ENCODE results near the gene RBM42.
"Not testable (repeated sequence)": the region's sequence is repeated elsewhere in the genome, so short reads cannot be mapped to it uniquely, and the experiment has no call there.

Gene RBM42

DNA sequence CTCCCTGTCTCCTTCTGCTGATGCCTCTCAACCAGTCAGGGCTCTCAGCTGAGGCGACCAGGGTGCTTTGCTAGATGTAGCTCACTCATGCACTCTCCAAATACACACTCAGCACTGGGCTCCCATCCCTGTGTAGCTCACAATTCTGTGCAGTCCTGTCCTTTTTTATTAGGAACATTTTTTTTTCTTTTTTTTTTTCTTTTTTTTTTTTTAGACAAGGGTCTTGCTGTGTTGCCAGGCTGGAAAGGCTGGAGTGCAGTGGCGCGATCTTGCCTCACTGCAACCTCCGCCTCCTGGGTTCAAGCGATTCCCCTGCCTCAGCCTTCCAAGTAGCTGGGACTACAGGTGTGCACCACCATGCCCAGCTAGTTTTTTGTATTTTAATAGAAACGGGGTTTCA is 26.0 kb downstream of the RBM42 start:
- DNase-seq (ENCODE audit: low read depth in 2 of 2), result not testable (repeated sequence)

DNA sequence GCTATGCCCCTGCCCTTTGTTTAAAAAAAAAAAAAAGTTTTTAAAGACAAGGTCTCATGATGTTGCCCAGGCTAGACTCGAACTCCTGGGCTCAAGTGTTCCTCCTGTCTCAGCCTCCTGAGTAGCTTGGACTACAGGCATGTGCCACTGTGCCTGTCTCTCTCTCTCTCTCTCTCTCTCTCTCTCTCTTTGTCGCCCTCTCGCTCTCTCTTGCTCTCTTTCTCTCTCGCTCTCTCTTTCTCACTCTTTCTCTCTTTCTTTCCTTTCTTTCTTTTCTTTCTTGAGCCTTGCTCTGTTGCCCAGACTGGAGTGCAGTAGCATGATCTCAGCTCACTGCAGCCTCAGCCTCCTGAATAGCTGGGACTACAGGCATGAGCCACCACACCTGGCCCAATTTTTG is 26.8 kb downstream of the RBM42 start:
- DNase-seq (ENCODE audit: low read depth in 2 of 2), result no peak

DNA sequence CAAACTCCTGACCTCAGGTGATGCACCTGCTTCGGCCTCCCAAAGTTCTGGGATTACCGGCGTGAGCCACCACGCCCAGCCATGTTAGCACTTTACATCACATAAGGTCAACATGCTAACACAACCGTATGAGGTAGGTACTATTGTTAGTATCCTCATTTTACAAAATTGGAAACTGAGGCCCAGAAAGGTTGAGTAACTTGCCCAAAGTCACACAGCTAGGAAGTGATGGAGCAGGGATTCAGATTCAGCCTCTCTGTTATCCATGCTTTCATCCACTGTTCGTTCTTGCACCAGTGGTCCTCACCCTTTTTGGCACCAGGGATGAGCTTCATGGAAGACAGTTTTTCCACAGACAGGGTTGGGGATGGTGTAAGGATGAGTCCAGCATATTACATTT is 27.9 kb downstream of the RBM42 start:
- no peak for DNase-seq (ENCODE audit: low read depth in 2 of 2)

DNA sequence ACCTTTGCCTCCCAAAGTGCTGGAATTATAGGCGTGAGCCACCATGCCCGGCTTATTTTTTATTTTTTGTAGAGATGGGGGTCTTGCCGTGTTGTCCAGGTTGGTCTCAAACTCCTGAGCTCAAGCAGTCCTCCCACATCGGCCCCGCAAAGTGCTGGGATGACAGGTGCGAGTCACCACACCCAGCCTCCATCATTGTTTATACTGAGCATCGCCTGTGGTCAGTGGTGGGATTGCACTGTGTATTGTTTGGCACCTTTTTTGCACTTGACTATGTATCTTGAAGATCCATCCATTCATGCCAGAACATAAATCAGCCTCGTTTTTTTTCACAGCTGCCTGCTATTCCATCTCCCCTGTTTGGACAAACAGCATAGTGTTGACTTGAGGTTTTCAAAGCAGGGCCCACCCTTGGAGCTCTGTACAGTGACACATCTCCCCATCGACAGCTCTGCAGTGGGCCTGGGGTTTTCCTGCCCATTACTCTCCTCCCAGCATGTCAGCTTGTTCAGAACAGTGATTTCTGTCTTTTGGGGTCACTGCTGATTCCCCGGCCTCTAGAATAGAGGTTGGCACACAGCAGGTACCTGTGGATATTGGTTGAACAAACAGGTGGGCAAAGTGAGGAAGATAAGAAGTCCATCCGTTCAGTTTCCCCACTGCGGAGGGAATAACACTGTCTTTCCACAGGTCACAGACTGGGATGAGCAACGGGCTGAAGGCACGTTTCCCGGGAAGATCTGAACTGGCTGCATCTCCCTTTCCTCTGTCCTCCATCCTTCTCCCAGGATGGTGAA is 29.3 kb downstream of the RBM42 start:
- DNase-seq (ENCODE audit: low read depth in 2 of 2), result no peak

DNA sequence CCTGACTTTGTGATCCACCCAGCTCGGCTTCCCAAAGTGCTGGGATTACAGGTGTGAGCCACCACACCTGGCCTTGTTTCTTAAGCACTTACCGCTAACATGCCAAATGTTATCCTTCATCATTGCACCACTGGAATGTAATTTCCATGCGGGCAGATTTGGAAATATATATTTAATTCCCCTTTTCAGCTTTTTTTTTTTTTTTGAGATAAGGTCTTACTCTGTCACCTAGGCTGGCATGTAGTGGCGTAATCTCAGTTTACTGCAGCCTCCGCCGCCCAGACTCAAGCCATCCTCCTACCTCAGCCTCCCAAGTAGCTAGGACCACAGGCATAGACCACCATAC is 33.1 kb downstream of the RBM42 start:
- DNase-seq (ENCODE audit: low read depth in 2 of 2), result no peak

DNA sequence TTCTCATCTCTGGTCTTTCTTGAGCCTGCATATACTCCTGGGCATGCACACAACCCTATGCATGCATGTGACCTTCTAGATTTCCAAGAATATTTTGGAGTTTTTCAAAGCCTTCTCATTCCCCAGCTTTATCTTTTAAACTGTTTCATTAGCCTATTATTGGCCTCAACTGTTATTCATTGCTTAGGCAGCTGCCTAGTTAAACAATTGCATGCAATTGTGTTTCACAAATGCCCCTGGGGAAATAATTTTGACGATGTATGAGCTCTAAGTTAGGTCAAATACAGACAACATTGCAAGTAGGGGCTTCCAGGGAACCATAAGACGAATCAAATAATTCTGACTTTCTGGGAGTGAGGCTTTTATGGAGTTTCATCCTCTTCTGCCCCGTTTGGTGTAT is 35.1 kb downstream of the RBM42 start:
- DNase-seq (ENCODE audit: low read depth in 2 of 2), result no peak

DNA sequence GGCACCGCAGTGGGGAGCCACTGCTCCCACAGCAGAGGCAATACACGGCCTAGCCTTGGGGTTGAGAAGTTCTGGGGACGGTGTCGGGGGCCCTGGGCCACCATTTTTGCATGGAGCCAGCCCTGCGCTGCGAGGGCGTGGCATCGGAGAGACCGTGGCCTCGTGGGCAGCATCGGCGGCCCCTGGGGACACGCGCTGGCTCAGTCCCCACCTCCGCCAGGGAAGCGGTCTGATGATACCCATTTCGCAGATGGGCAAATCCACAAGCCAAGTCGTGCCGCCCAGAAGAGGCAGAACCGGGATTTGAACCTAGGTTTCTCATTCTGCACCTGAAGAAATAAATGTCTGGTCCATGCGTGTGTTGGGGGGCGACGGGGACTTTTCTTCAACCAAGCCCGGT is 36.3 kb downstream of the RBM42 start:
- DNase-seq (ENCODE audit: low read depth in 2 of 2), result no peak

DNA sequence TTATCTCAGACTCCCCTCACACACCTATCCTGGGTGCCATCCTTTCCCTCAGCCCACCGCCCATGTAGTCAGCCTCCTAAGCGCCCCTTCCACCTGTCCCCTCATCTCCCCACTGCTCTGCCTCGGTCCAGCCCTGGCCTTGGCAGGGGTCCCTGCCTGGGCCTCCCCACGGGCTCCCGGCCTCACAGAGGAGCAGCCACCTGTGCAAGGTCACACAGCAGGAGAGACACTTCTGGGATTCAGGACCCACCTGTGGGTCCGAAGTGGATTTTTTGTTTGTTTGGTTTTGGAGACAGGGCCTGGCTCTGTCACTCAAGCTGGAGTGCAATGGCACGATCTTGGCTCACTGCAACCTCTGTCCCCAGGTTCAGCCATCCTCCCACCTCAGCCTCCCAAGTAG is 36.8 kb downstream of the RBM42 start:
- DNase-seq (ENCODE audit: low read depth in 2 of 2), result no peak

DNA sequence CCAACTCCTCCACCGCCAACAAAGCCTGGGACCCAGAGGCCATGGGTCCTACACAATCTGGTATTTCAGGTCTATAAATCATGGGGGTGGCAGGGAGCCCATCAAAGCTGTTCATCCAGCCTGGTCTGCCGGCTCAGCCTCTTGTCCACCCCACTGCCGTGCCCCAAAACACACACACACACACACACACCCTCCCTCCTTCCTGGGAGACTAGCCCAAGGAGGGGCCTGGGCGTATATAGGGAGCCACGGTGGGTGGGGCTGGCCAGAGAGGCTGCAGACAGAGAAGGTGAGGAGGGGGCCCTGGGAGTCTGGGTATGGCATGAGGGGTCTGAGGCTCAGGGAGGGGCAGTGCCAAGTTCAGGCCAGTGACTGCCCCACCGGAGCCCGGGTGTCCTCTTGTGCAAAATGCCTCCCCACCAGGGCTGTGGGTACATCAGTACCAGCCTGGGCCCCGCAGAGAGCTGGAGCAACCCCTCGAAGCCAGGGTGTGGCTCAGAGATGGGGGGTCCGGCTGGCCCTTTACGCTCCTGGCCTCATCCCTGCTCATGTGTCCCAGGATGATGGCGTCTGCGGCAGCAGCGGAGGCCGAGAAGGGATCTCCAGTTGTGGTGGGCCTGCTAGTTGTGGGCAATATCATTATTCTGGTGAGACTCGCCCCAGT is 37.5 kb downstream of the RBM42 start, which contains the start of gene UPK1A:
TSS of gene UPK1A (plus strand) at position 267 of the 663 bp plus-strand sequence. CDS start at position 563, 296 bp downstream.
- DNase-seq (ENCODE audit: low read depth in 2 of 2), result no peak

DNA sequence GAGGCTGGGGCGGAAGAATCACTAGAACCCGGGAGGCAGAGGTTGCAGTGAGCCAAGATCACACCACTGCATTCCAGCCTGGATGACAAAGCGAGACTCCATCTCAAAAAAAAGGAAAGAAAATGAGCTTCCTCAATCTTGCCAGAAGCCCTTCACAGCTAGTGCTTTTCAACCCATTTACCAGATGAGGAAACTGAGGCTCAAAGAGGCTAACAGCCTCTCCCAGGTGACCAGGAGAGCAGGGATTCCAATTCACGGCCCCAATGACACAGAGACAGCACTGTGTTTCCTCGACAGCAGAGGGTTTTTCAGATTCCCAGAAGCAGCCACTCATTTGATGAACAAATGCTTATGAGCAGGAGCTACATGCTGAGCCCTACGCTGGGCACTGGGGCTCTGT is 40.7 kb downstream of the RBM42 start:
- no peak for DNase-seq (ENCODE audit: low read depth in 2 of 2)

DNA sequence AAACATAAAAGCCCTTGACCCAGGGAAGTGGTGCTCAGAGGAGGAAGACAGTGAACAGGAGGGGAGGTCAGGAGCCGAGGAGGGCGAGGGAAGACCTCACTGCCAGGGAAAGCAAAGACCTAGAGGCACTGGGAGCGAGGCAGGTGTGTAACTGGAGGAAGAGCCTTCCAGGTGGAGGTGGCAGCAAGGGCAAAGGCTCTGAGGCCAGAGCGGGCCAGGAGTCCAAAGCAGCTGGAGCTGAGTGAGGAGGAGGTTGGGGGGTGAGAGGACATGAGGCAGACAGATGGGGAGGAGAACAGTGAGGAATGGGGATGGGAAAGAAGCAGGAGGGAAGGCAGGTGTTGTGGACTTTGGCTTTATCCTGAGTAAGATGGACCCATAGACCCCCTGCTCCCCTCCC is 41.1 kb downstream of the RBM42 start:
- DNase-seq (ENCODE audit: low read depth in 2 of 2), result no peak

DNA sequence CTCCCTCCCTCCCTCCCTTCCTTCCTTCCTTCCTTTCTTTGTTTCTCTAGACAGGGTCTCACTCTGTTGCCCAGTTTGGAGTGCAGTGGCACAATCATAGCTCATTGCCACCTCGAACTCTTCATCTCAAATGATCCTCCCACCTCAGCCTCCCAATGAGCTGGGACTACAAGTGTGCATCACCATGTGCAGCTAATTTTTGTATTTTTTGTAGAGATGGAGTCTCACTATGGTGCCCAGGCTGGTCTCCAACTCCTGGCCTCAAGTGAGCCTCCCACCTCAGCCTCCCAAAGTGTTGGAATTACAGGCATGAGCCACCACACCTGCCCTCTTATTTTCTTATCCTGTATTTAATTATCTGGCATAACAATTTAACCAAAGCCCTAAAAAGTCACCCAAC is 41.9 kb downstream of the RBM42 start:
- no peak for DNase-seq (ENCODE audit: low read depth in 2 of 2)

DNA sequence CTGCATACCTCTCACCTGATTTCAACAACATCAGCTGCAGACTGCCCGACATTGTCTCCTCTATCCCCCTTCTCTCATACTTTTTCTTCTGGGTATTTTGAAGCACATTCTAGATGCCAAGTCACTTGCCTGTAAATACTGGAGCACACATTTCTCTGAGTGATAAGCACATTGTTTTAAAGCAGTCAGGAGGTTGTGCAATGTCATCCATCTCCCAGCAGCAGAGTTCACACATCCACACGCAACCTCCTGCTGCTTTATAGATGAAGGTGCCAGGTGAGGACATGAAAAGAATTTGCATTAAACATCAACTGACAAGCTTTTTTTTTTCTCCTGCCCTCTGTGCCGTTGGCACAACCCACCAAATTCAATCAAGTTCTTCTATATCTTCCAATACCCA is 43.0 kb downstream of the RBM42 start:
- DNase-seq (ENCODE audit: low read depth in 2 of 2), result no peak

DNA sequence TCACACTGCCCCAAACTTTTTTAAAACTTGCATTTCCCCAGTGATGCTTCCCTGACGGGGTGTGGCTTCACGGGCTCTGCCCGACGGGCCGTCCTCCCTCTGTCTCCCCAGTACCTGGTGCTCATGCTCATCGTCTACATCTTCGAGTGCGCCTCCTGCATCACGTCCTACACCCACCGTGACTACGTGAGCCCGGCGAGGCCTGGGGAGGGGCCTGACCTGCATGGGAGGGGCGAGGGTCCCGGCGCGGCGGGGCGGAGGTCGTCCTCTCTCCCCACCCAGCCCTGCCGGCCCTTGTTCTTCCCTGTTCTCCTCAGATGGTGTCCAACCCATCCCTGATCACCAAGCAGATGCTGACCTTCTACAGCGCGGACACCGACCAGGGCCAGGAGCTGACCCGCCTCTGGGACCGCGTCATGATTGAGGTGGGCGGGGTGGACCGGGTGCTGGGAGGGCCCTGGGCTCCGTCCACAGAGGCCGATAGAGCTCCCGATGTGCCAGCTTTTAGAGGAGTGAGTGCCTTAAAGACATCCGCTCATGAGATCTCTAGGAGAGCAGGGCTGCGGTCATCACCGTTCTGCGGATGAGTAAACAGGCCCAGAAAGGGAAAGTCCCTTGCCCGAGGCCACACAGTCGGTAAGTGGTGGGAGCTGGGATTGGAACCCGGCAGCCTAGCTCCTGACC is 44.4 kb downstream of the RBM42 start:
- peak; percentile 20 to 49 for DNase-seq (ENCODE audit: low read depth in 2 of 2)

DNA sequence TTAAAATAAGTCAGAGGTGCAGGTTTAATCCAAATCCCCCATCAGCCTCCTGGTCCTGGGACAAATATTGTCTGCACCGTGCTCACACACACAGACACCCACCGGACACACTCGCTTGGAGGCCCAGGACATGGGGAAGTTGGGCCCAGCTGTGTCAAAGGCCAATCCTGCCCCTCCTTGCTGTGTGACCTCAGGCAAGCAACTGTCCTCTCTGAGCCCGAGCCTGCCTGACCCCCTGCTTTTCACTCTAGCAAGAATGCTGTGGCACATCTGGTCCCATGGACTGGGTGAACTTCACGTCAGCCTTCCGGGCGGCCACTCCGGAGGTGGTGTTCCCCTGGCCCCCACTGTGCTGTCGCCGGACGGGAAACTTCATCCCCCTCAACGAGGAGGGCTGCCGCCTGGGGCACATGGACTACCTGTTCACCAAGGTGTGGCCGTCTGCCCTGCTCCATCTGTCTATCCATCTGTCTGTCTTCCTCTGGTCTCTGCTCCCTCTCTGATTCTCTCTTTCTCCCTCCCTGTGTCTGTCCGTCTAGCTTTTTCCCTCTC is 46.8 kb downstream of the RBM42 start:
- DNase-seq (ENCODE audit: low read depth in 2 of 2), result no peak
